Psoas muscle (tissue), 8 donors: Measurements from ENCODE around the gene ARHGAP12. TPM values are rescaled to one million over a fixed set of nuclear protein-coding genes. Genes with fewer than 3 reads are reported as not detected.

Experiments
- ATAC-seq, 4 donors: fragments of 200-7000 bp; cut with Tn5 transposase; one replicate each; pipeline ENCODE4 v1.9.1; 2020; ENCODE audit warnings: moderate library complexity in 3 of 4, mild to moderate bottlenecking in 2 of 4
- DNase-seq, 2 donors: peaks; one replicate each; pipeline ENCODE4 v3.0.0-alpha.2; 2020
- H3K27ac ChIP-seq: fragments of 200-600 bp; one replicate; pipeline ENCODE4 v1.8.0; 2022
- H3K27me3 ChIP-seq, 3 donors: fragments of 200-600 bp in 1 of 3; one replicate each; pipeline versions ENCODE4 v1.6.1 to v1.8.0; 2013 to 2022; ENCODE audit warnings: low read length in 2 of 3, mild to moderate bottlenecking in 2 of 3, moderate library complexity in 1 of 3; ENCODE audit not compliant: insufficient read depth in 3 of 3
- H3K36me3 ChIP-seq, 2 donors: fragments of 200-600 bp in 1 of 2; one replicate each; pipeline versions ENCODE4 v1.6.1 to v1.8.0; 2013 to 2022; ENCODE audit warnings: low read depth in 1 of 2, mild to moderate bottlenecking in 1 of 2, moderate library complexity in 1 of 2; ENCODE audit not compliant: insufficient read depth in 1 of 2
- H3K4me1 ChIP-seq: fragments of 200-600 bp; one replicate; pipeline ENCODE4 v1.8.0; 2022
- H3K4me3 ChIP-seq: fragments of 200-600 bp; one replicate; pipeline ENCODE4 v1.8.0; 2022; ENCODE audit warnings: mild to moderate bottlenecking
- H3K9me3 ChIP-seq: fragments of 200-600 bp; one replicate; pipeline ENCODE4 v1.8.0; 2022
- WGBS, 3 donors: extraction: QIAGEN DNeasy Blood & Tissue Kit; methylation state at CpG; one replicate each; pipeline versions ENCODE4 v1.1.6 to v1.1.7; 2013; 5-methylcytosine and 5-hydroxymethylcytosine counted together
- intact Hi-C, 2 donors: fragments of 100-400 bp; cut with DNase I; formaldehyde crosslinking; loops; one replicate each; pipeline versions ENCODE4 v1.11.0 to v1.14.2; 2022
- polyA plus RNA-seq, 3 donors: library from polyadenylated mRNA; stranded (reverse); fragments of 200-250 nt; gene quantifications; one replicate each; pipeline ENCODE4 v1.2.3, GENCODE V29; 2013
- total RNA-seq, 4 donors: library from RNA; stranded (reverse); fragmentation: NEBNext Ultra II Directional in 2 of 4; extraction: Animal tissue kit (Norgen Biotek cat#: 25700) in 2 of 4; gene quantifications; one replicate each; pipeline versions ENCODE4 v1.2.1 to v1.2.4, GENCODE V29; 2021 to 2023
- TF ChIP-seq, protein P1 (sequence below): fragments of 200-600 bp; IDR thresholded peaks from one replicate; pipeline ENCODE4 v1.8.0; 2022; ENCODE audit warnings: antibody characterized with exemption
- donor health status: healthy with polysubstance abuse.
- donor health status: DM: no; HTN: no; CAD: no; lungs with moderate emphysema.
- donor health status: Bipolar disorder and iron deficiency.
- donor health status: healthy.
- donor health status: DM: yes; HTN: yes; CAD: no.
- donor health status: DM: no; HTN: no; CAD: no.
- donor health status: DM: no; HTN: no; CAD: no.
- donor health status: DM: yes; HTN: yes; CAD: no.

The ARHGAP12 gene
- total and polyA plus RNA-seq, 7 donors, result 8.2 to 18.2 (median 11.8) TPM

DNA sequence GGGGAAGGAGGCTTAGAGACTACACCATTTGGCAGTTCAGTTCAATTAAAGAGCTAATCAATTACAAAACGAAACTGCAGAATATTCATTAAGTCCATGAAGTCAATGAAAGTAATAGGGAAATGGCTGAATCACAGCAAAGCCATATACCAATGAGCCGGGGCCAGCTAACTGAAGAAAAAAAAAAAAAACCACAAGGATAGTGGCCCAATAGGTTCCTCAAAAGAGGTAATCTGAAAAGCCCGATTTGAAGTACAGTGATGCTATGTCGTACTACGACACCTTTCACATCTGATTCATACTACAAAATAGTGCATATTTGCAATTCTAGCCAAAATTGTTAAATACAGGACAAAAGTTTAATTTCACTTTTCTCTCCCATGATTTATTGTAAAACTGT is 2.5 kb downstream of the ARHGAP12 start:
- Histone ChIP-seq H3K4me1 (peaks cover 23% of the 10 kb centered on the region), H3K36me3 (no peaks in the 10 kb centered on the region), H3K4me3 (no peak overlapping the region), H3K27me3 (no peaks in the 10 kb centered on the region), H3K27ac (no peak overlapping the region), H3K9me3 (no peaks in the 10 kb centered on the region)
- intact Hi-C loops, result loop anchor here (5.0 to 10.0 kb wide), 2 partner anchors 59 to 61 kb away; no protein-coding TSS in a partner anchor
- TF ChIP-seq, protein P1, sequence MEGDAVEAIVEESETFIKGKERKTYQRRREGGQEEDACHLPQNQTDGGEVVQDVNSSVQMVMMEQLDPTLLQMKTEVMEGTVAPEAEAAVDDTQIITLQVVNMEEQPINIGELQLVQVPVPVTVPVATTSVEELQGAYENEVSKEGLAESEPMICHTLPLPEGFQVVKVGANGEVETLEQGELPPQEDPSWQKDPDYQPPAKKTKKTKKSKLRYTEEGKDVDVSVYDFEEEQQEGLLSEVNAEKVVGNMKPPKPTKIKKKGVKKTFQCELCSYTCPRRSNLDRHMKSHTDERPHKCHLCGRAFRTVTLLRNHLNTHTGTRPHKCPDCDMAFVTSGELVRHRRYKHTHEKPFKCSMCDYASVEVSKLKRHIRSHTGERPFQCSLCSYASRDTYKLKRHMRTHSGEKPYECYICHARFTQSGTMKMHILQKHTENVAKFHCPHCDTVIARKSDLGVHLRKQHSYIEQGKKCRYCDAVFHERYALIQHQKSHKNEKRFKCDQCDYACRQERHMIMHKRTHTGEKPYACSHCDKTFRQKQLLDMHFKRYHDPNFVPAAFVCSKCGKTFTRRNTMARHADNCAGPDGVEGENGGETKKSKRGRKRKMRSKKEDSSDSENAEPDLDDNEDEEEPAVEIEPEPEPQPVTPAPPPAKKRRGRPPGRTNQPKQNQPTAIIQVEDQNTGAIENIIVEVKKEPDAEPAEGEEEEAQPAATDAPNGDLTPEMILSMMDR, result no peak
- ATAC-seq, result no peak
- WGBS, 3 donors, result 55 to 80% (median 59%) methylated on average over 5 of the region's 5 CpGs
- no peak for DNase-seq

DNA sequence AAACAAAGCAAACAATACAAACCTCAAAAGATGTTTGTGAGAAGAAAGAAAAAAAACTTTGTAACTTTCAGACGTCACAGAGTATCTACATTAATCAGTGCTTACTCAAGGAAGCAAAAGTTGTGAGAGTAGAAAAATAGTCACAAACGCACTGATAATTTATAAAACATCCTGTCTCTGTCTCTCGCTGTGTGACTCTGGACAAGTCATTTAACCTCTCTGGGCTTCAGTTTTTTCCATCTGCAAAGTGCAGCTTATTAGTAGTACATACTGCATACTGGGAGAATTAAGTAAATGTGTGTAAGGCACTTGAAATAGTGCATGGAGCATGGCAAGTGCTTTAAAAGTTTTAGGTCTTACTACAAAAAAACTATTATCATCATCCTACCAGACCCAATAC is 3.8 kb downstream of the ARHGAP12 start:
- DNase-seq (no peak), ATAC-seq (no peak)
- no peaks in the 10 kb centered on the region for H3K27me3 ChIP-seq
- no peaks in the 10 kb centered on the region for H3K9me3 ChIP-seq
- peaks cover 13% of the 10 kb centered on the region for H3K4me1 ChIP-seq
- WGBS, 3 donors, result 75 to 82% (median 77%) methylated on average over 3 of the region's 3 CpGs
- no peak overlapping the region for H3K27ac ChIP-seq
- H3K4me3 ChIP-seq, result no peak overlapping the region
- TF ChIP-seq, protein P1, result no peak
- H3K36me3 ChIP-seq, result no peaks in the 10 kb centered on the region
- intact Hi-C loops, result loop anchor here (5.0 to 10.0 kb wide), 2 partner anchors 58 to 60 kb away; no protein-coding TSS in a partner anchor

DNA sequence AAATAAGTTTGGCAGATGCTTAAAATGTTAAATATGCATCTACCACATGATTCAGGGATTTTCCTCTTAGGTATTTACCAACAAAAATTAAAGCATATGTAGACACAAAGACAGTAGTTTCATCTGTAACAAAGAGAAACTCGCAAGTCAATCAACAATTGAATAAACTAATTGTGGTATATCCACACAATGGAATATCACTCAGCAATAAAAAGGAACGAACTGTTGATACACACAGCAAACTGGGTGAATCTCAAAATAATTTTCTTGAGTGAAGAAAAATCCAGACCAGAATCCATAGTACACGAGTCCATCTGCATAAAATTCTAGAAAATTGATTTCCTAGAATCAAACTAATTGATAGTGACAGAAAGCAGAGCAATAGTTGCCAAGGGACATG is 5.2 kb downstream of the ARHGAP12 start:
- intact Hi-C loops, result loop anchor here in 1 of 2 donors (10.0 kb wide), 1 partner anchor 59 kb away; no protein-coding TSS in a partner anchor
- Histone ChIP-seq H3K4me1 (peaks cover 12% of the 10 kb centered on the region), H3K9me3 (no peaks in the 10 kb centered on the region), H3K36me3 (no peaks in the 10 kb centered on the region), H3K27me3 (no peaks in the 10 kb centered on the region), H3K4me3 (no peak overlapping the region), H3K27ac (no peak overlapping the region)
- ATAC-seq, result no peak
- WGBS, 3 donors, result 95 to 98% (median 95%) methylated on average over 3 of the region's 3 CpGs
- no peak for DNase-seq
- TF ChIP-seq, protein P1, result no peak

DNA sequence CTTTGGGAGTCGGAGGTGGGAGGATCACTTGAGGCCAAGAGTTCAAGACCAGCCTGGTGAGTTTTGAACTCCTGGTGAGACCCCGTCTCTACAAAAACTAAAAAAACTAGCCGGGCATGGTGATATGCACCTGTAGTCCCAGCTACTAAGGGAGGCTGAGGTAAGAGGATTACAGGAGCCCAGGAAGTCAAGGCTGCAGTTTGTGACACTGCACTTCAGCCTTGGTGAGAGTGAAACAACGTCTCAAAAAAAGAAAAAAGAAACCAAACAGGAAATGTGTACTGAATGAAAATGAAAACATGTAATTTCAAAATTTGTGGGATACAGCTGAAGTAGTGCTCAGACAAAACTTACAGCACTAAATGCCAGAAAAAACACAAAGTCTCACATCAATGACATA is 7.6 kb downstream of the ARHGAP12 start:
- H3K27ac ChIP-seq, result no peak overlapping the region
- no peaks in the 10 kb centered on the region for H3K9me3 ChIP-seq
- intact Hi-C loops, result loop anchor here in 1 of 2 donors (10.0 kb wide), 1 partner anchor 56 kb away; no protein-coding TSS in a partner anchor
- no peaks in the 10 kb centered on the region for H3K36me3 ChIP-seq
- no peaks in the 10 kb centered on the region for H3K27me3 ChIP-seq
- DNase-seq, result no peak
- H3K4me3 ChIP-seq, result no peak overlapping the region
- no peak for ATAC-seq
- 62 to 65% (median 62%) methylated on average over 4 of the region's 4 CpGs for WGBS, 3 donors
- TF ChIP-seq, protein P1, result no peak
- H3K4me1 ChIP-seq, result peaks cover 5% of the 10 kb centered on the region

DNA sequence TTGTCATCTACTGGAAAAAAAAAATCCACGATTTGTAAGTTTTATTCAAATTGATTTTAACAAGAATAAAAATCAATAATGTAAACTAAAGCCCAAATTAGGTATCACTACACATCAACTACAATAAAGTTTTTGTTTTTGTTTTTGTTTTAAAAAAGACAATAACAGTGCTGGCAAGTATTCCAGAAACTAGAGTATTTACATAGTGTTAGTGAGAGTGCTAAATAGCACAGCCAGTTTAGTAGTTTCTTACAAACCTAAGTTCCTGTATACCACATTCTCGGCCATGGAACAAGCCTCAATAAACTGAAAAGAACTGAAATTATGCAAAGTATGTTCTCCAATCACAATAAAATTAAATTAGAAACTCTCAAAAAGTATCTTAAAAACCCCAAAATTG is 8.1 kb downstream of the ARHGAP12 start:
- intact Hi-C loops, result loop anchor here in 1 of 2 donors (10.0 kb wide), 1 partner anchor 56 kb away; no protein-coding TSS in a partner anchor
- no peaks in the 10 kb centered on the region for H3K9me3 ChIP-seq
- DNase-seq (no peak), ATAC-seq (no peak)
- no peak overlapping the region for H3K27ac ChIP-seq
- 91 to 99% (median 92%) methylated on average over 2 of the region's 2 CpGs for WGBS, 3 donors
- H3K27me3 ChIP-seq, result no peaks in the 10 kb centered on the region
- TF ChIP-seq, protein P1, result no peak
- H3K4me1 ChIP-seq, result peaks cover under 1% of the 10 kb centered on the region
- H3K36me3 ChIP-seq, result no peaks in the 10 kb centered on the region
- H3K4me3 ChIP-seq, result no peak overlapping the region
